ENCODE data around the gene GREM1.

Gene GREM1

GRCh38 chr15:32717426-32718226, at the start of gene GREM1:
Gene GREM1 (plus strand): TSS chr15:32718004. CDS start chr15:32730691, 12,687 bp downstream.
- Histone ChIP-seq H3K36me3 (no peaks in the 10 kb centered on the region), H3K27me3 (ENCODE audit: insufficient read depth, low read depth, severe bottlenecking) (peaks cover 24% of the 10 kb centered on the region), H3K27ac (no peak within 1 kb of the TSS), H3K9me3 (ENCODE audit: severe bottlenecking) (peaks cover 5% of the 10 kb centered on the region), H3K4me3 (ENCODE audit: low read depth, low read length) (peak within 1 kb of the TSS; percentile 55)
- peak; percentile 8 for DNase-seq
- no peak for TF ChIP-seq CTCF (IDR thresholded peaks at IDR 0.05; ENCODE audit: low read depth, low read length)

GRCh38 chr15:32668942-32669341, 48.9 kb upstream of the GREM1 start:
- Histone ChIP-seq H3K27me3 (ENCODE audit: insufficient read depth, low read depth, severe bottlenecking) (no peaks in the 10 kb centered on the region), H3K36me3 (no peaks in the 10 kb centered on the region), H3K27ac (no peak overlapping the region), H3K9me3 (ENCODE audit: severe bottlenecking) (no peaks in the 10 kb centered on the region), H3K4me3 (ENCODE audit: low read depth, low read length) (no peak overlapping the region)
- DNase-seq: peak; percentile 65
- TF ChIP-seq CTCF (IDR thresholded peaks at IDR 0.05; ENCODE audit: low read depth, low read length): no peak

GRCh38 chr15:32669896-32670611, 47.8 kb upstream of the GREM1 start:
- Histone ChIP-seq H3K27me3 (ENCODE audit: insufficient read depth, low read depth, severe bottlenecking) (no peaks in the 10 kb centered on the region), H3K9me3 (ENCODE audit: severe bottlenecking) (no peaks in the 10 kb centered on the region), H3K36me3 (no peaks in the 10 kb centered on the region), H3K4me3 (ENCODE audit: low read depth, low read length) (no peak overlapping the region), H3K27ac (no peak overlapping the region)
- TF ChIP-seq CTCF (IDR thresholded peaks at IDR 0.05; ENCODE audit: low read depth, low read length): no peak
- no peak for DNase-seq

- TF ChIP-seq CTCF (IDR thresholded peaks at IDR 0.05; ENCODE audit: low read depth, low read length): no peak
- no peaks in the 10 kb centered on the region for H3K27me3 ChIP-seq (ENCODE audit: insufficient read depth, low read depth, severe bottlenecking)
- no peaks in the 10 kb centered on the region for H3K9me3 ChIP-seq (ENCODE audit: severe bottlenecking)
- no peak overlapping the region for H3K27ac ChIP-seq
- no peak for DNase-seq
- H3K4me3 ChIP-seq (ENCODE audit: low read depth, low read length): no peak overlapping the region
- no peaks in the 10 kb centered on the region for H3K36me3 ChIP-seq
These were observed 47.2 kb upstream of the GREM1 start for GRCh38 chr15:32670623-32671022.

GRCh38 chr15:32671339-32672325, 46.2 kb upstream of the GREM1 start:
- TF ChIP-seq CTCF (IDR thresholded peaks at IDR 0.05; ENCODE audit: low read depth, low read length): no peak
- Histone ChIP-seq H3K27me3 (ENCODE audit: insufficient read depth, low read depth, severe bottlenecking) (no peaks in the 10 kb centered on the region), H3K4me3 (ENCODE audit: low read depth, low read length) (no peak overlapping the region), H3K36me3 (no peaks in the 10 kb centered on the region), H3K9me3 (ENCODE audit: severe bottlenecking) (no peaks in the 10 kb centered on the region), H3K27ac (no peak overlapping the region)
- no peak for DNase-seq
